ENCODE data around the gene CYBC1.

Gene CYBC1

DNA sequence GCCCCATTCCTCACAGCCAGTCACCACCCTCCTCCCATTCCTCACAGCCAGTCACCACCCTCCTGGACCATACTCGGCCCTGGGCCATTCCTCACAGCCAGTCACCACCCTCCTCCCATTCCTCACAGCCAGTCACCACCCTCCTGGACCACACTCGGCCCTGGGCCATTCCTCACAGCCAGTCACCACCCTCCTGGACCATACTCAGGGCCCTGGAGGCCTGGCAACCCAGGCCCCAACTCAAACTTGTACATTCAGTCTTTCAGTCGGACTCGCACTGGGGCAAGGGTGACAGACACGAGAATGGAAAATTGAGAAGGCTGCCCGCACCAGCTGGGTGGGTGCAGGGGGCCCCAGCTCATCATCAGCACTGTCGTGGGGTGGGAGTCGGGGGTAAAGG lies 38.6 kb upstream of the CYBC1 start:
- TF ChIP-seq CTCF (conservative IDR thresholded peaks at IDR 0.05; ENCODE audit: low read depth, low read length) = no peak

DNA sequence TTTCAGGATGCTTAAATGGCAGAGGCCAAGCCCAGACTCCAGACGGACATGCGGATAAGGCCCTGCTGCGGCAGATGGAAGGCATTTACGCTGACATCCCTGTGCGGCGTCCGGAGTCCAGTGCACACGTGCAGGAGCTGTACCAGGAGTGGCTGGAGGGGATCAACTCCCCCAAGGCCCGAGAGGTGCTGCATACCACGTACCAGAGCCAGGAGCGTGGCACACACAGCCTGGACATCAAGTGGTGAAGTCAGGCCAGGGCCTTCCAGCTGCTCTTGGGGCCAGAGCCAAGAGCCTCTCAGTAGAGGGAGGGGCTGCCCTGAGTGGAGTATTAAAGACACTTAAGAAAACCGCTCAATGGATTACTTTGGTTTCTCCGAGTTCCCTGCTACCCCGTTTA lies 37.4 kb upstream of the CYBC1 start:
- no peak for DNase-seq (ENCODE audit: low read depth)
- TF ChIP-seq CTCF (conservative IDR thresholded peaks at IDR 0.05; ENCODE audit: low read depth, low read length) = no peak
- H3K4me3 ChIP-seq (ENCODE audit: low read depth, low read length) = no peak overlapping the region

More for the DNA sequence above, 38.6 kb upstream of the CYBC1 start:
- DNase-seq (ENCODE audit: low read depth) = no peak
- H3K4me3 ChIP-seq (ENCODE audit: low read depth, low read length) = no peak overlapping the region

DNA sequence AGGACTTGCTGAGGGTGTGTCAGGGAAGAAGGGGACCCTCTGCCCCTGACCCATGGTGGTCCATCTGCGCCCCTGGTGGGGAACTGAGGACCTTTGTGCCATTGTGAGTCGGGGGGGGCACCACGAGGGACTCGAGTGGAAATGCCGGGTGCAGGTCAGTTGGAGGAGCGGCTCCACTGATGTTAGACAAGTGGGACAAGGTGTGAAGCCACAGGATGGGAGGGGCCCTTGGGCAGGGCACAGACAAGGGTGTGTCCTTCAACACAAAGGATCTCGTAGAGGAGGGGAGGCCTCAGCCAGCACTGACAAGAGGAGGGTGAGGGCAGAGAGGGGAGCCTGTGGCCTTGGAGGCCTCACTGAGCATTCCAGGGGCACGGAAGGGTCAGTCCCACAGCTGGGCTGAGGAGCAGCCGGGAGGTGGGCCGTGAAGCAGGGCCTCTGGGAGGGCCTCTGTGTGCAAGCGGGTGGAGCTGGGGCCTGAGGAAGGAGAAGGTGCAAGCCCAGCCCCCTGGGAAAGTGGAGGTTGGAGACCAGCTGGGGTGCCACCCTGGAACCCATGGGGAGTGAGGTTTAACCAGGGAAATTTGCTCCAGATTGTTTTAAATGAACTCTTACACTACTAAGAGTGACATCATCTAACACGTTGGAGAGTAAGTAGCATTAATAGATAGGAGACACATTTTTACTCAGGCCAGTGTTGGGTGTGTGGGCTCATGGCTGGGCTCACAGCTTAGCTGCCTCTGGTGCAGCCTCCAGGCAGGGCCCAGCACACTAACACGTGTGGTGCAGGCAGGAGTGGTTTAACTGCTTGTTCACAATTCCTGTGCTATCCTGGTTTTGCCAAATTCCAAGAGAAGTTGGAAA lies 35.9 kb upstream of the CYBC1 start:
- no peak for DNase-seq (ENCODE audit: low read depth)
- H3K4me3 ChIP-seq (ENCODE audit: low read depth, low read length) = no peak overlapping the region
- TF ChIP-seq CTCF (conservative IDR thresholded peaks at IDR 0.05; ENCODE audit: low read depth, low read length) = no peak

DNA sequence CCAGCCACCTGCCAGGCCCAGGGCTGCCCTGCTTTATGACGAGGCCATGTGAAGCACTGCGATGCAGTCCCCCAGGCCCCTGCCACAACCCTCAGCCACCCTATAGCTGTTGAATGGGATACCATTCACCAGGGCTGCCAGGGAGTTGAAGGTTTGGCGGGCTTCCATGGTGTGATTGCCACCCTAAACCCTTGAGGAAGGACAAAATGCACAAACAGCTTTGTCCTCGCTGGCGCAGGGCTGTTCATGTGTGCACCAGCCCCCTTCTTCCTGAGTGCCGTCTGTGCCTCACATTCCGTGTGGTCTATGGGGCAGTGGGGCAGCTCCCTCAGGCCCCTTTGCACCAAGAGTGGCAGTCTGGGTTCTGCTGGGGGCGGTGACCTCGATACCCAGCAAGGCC lies 33.3 kb upstream of the CYBC1 start:
- no peak for DNase-seq (ENCODE audit: low read depth)
- H3K4me3 ChIP-seq (ENCODE audit: low read depth, low read length) = no peak overlapping the region
- no peak for TF ChIP-seq CTCF (conservative IDR thresholded peaks at IDR 0.05; ENCODE audit: low read depth, low read length)

DNA sequence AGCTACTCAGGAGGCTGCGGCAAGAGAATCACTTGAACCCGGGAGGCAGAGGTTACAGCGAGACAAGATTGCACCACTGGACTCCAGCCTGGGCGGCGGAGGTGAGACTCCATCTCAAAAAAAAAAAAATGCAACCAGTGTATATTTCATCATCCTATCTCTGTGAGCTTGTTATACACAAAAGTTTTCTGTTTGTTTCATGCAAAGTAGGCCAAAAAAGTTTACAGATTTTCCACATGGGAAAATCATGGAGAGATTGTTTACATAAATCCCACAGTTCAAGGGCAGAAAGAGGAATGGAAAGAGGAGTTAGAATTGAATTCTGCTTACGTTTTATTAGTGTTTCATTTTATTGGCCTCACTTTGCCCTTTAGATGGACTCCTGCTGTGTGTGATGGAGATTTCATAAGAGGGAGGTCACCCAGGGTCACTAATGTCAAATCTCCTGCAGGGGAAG lies 32.7 kb upstream of the CYBC1 start:
- H3K4me3 ChIP-seq (ENCODE audit: low read depth, low read length) = no peak overlapping the region
- DNase-seq (ENCODE audit: low read depth) = no peak

DNA sequence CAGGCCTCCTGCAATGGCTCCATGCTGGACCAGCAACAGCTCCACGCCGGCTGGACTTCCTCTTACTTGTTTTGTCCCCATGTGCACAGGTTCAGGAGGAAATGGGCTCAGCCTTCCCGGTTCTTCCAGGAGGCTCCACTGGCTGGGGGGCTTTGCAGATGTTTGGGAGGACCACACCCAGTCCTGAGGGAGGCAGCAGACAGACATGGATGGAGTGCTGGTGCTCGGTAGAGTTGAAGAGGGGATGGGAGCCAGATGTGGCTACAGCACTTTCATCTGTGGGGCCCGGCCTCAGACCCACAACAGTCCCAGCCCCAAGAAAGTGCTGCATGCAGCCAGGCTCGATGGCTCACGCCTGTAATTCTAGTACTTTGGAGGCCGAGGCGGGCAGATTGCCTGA lies 29.8 kb upstream of the CYBC1 start:
- no peak for TF ChIP-seq CTCF (conservative IDR thresholded peaks at IDR 0.05; ENCODE audit: low read depth, low read length)
- no peak overlapping the region for H3K4me3 ChIP-seq (ENCODE audit: low read depth, low read length)
- DNase-seq (ENCODE audit: low read depth) = no peak

More for the DNA sequence above, 32.7 kb upstream of the CYBC1 start:
- TF ChIP-seq CTCF (conservative IDR thresholded peaks at IDR 0.05; ENCODE audit: low read depth, low read length) = no peak

- no peak overlapping the region for H3K4me3 ChIP-seq (ENCODE audit: low read depth, low read length)
- TF ChIP-seq CTCF (conservative IDR thresholded peaks at IDR 0.05; ENCODE audit: low read depth, low read length) = no peak
- DNase-seq (ENCODE audit: low read depth) = no peak
Observed at GRCh38 chr17:82479602-82480001, 29.1 kb upstream of the CYBC1 start.

All from choroid plexus epithelial cell (primary cell).